Epithelial cell of proximal tubule (primary cell): ENCODE measurements around the gene GADL1. TPM values are rescaled to one million over a fixed set of nuclear protein-coding genes. Genes with fewer than 3 reads are reported as not detected.

Experiments used
- DNase-seq: peaks from one replicate; pipeline ENCODE4 v3.0.0-alpha.2; 2011; ENCODE audit warnings: low read depth
- H3K4me3 ChIP-seq: 2 replicates; pipeline ENCODE4 v1.5.1; 2011; ENCODE audit warnings: low read depth, mild to moderate bottlenecking, low read length
- total RNA-seq: library from RNA; depleted of rRNA; stranded (reverse); fragments of >200 nt; gene quantifications from 2 replicates; pipeline ENCODE4 v1.2.3, GENCODE V29; 2015
- TF ChIP-seq, protein P1 (sequence below): conservative IDR thresholded peaks from 2 replicates; pipeline ENCODE4 v1.5.1; 2012; ENCODE audit warnings: low read depth, mild to moderate bottlenecking, low read length

GADL1 gene
- total RNA-seq, 1 donor from 2014 or later: not detected

DNA sequence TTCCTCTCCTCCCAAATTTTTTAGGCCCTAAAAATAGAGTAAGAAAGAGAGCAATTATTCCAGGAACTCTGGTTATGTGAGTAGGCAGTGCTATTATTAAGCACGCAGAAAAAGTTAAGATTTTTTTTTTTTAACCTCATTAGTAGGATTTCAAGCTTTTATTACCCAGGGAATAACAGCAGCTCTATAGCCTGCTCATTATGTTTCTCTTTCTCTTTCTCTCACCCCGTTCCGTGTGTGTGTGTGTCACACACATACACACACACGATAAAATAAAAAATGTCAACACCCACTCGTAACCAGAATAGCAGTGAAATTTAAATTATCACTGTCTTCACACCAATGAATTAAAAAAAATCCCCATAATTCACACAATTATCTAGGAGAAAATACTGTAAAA lies 30.3 kb downstream of the GADL1 start:
- TF ChIP-seq, protein P1, sequence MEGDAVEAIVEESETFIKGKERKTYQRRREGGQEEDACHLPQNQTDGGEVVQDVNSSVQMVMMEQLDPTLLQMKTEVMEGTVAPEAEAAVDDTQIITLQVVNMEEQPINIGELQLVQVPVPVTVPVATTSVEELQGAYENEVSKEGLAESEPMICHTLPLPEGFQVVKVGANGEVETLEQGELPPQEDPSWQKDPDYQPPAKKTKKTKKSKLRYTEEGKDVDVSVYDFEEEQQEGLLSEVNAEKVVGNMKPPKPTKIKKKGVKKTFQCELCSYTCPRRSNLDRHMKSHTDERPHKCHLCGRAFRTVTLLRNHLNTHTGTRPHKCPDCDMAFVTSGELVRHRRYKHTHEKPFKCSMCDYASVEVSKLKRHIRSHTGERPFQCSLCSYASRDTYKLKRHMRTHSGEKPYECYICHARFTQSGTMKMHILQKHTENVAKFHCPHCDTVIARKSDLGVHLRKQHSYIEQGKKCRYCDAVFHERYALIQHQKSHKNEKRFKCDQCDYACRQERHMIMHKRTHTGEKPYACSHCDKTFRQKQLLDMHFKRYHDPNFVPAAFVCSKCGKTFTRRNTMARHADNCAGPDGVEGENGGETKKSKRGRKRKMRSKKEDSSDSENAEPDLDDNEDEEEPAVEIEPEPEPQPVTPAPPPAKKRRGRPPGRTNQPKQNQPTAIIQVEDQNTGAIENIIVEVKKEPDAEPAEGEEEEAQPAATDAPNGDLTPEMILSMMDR: no peak

DNA sequence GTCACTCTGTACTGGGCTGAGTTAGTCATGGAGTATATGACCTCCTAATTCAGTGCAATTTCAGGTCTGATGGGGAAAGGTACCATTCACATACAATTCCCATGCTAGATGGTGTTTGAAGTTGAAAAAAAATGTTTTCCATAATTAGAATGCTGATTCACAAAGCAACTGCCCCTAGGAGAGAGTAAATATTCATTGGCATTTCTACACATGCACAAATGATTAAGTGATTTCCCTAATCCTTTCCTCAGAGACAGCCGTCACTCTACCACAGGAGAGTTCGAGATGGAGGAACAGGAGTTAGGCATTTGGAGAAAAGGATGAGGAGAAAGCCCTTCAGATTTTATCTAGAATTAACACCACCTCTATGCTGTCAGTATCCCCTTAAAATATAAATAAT lies 32.5 kb downstream of the GADL1 start:
- TF ChIP-seq, protein P1: no peak
- no peak for DNase-seq
- no peak overlapping the region for H3K4me3 ChIP-seq

More for the DNA sequence above, 30.3 kb downstream of the GADL1 start:
- H3K4me3 ChIP-seq: no peak overlapping the region
- no peak for DNase-seq

DNA sequence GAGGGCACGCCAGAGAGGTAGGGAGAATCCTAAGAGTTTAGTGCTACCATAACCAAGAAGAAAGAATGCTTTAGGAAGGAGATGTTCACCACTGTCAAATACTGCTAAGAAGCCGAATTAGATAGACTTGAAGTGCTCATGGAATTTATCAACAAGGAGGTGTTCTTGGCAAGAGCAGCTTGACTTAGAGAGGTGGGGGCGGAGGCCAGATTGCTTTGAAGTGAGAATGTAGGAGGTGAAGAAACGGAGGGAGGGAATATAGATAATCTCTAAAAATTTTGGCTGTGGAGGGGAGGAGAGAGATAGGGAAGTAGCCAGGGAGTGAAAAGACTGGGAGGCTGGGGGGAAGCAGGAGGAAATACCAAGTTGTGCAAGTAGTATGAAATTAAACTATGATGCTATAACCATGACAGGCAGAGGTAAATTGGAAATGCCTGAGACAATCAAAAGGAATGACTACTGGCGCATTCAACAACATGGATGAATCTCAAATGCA lies 35.5 kb downstream of the GADL1 start:
- no peak for DNase-seq
- H3K4me3 ChIP-seq: no peak overlapping the region
- TF ChIP-seq, protein P1: no peak

DNA sequence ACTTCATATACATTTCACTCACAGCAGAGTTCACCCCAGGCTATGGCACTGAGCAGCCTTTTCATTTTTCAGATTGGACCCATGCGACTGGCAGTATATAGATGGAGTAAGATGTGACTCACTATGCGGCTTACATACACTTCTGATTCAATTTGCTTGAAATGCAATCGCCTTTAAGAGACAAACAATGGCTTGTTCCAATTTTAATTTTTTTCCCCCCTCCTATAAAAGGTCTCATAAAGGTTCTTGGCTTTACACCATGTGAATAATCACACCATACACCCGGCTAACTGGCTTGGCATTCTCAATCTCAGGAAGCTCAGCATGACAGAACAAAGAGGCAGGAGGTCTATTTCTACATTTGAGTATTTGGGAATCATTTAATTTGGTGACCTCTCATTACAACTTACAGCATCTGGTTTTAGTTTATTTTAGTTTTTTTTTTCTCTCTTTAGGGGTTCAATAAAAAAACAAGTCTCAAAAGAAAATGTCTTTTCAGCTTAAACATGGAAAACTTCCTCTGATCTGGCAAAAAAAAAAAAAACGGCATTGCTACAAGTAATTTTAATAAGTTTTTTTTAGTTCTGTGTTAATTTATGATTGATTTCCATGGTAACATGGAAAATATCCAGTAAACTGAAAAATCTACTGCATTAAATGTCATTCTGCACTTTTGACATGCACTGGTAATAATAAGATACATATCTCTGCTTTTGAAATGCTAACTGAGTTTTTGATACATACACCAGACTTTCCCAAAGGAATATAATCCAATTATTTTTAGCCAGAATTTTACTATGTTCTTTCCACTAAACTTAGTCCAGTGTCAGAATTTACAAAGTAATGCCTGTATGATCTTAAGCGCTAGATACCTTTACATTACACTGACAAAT lies 38.8 kb downstream of the GADL1 start:
- TF ChIP-seq, protein P1: no peak
- no peak overlapping the region for H3K4me3 ChIP-seq
- DNase-seq: no peak

DNA sequence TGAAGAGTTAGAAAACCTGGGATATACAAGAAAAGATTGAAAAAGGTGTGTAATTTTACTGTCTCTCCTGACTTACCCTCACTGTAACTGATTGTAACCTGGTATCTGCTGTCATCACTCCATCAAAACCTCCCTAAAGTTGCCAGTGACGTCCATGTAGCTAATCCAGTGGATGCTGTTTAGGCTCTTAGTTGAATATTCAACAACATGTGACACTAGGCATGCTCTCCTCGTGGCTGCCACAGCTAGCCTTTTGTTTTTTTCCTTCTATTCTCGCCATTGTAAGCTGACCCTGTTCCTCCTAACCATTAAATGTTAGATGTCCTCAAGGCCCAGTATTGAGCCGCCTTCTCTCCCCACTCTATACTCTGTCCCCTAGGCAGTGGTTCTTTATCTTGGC lies 41.6 kb downstream of the GADL1 start:
- DNase-seq: no peak
- H3K4me3 ChIP-seq: no peak overlapping the region
- TF ChIP-seq, protein P1: no peak

DNA sequence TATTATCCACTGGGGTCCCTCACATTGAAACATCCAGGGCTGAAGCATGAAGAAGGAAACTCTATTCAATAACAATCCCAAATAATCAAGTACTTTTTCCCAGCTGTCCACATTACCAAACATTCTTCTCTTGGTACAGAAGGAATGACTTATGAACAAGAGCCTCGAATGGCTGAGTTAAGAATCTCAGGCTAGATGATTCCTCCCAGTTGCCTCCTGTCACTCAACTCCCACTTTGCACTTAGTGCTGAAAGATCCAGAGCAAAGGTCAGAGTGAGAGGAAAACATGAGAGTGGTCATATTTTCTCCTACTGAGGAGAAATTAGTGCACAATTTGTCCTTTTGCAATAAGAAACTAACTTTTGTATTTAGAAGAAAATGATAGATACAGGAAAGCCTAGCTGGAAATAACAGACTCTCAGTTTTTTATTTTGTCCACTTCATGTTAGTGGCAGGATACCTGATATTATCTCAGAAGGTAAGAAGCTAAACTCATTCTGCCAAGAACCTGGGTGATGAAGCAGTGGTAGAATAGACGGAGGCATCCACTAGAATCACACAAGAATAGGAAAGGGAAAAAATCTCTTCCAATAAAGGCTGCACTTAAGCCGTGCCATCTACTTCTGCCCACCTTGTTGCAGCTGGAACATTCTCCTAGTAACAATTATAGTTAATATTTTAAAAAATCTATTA lies 46.2 kb downstream of the GADL1 start:
- no peak overlapping the region for H3K4me3 ChIP-seq
- TF ChIP-seq, protein P1: no peak
- no peak for DNase-seq
